Right ventricle myocardium superior (tissue), 1 donor: ENCODE data around the gene GAL3ST2. TPM values are rescaled to one million over a fixed set of nuclear protein-coding genes. Genes with fewer than 3 reads are reported as not detected.
"Not testable (repeated sequence)": the region's sequence is repeated elsewhere in the genome, so short reads cannot be mapped to it uniquely, and the experiment has no call there.

Experiments used
- ATAC-seq: fragments of 200-7000 bp; cut with Tn5 transposase; one replicate; pipeline ENCODE4 v1.9.1; 2020; ENCODE audit warnings: mild to moderate bottlenecking; ENCODE audit not compliant: poor library complexity
- DNase-seq: peaks from one replicate; pipeline ENCODE4 v3.0.0-alpha.2; 2020
- intact Hi-C: fragments of 100-400 bp; cut with DNase I; formaldehyde crosslinking; loops from one replicate; pipeline ENCODE4 v1.11.2; 2022
- total RNA-seq: library from RNA; stranded (reverse); fragmentation: NEBNext Ultra II Directional; extraction: Animal tissue kit (Norgen Biotek cat#: 25700); gene quantifications from one replicate; pipeline ENCODE4 v1.2.1, GENCODE V29; 2021
- donor health status: DM: no; HTN: yes; CAD: no; lungs with severe emphysema.

Gene GAL3ST2
- total RNA-seq, 1 donor from 2014 or later: not detected

- DNase-seq: peak; percentile 39
- intact Hi-C loops: no loop called here
- ATAC-seq: no peak
These were observed 36.4 kb downstream of the GAL3ST2 start for GRCh38 chr2:241812730-241813643.

GRCh38 chr2:241813644-241814392, 37.2 kb downstream of the GAL3ST2 start:
- intact Hi-C loops: no loop called here
- DNase-seq: peak; percentile 23
- ATAC-seq: no peak

GRCh38 chr2:241814393-241814642, 37.7 kb downstream of the GAL3ST2 start:
- DNase-seq (peak; percentile 28), ATAC-seq (no peak)
- intact Hi-C loops: no loop called here

GRCh38 chr2:241814643-241815476, 38.2 kb downstream of the GAL3ST2 start:
- ATAC-seq (no peak), DNase-seq (no peak)
- intact Hi-C loops: no loop called here

GRCh38 chr2:241815477-241816430, 39.1 kb downstream of the GAL3ST2 start:
- ATAC-seq: no peak
- intact Hi-C loops: no loop called here
- no peak for DNase-seq

GRCh38 chr2:241816431-241817121, 40.0 kb downstream of the GAL3ST2 start:
- DNase-seq (no peak), ATAC-seq (no peak)
- intact Hi-C loops: no loop called here

GRCh38 chr2:241817126-241817820, 40.7 kb downstream of the GAL3ST2 start:
- intact Hi-C loops: no loop called here
- DNase-seq (no peak), ATAC-seq (peak; percentile 16)

- ATAC-seq, intact Hi-C loops, DNase-seq: not testable (repeated sequence)
These were observed 41.2 kb downstream of the GAL3ST2 start for GRCh38 chr2:241817821-241818215.

- ATAC-seq: no peak
- DNase-seq: peak; percentile 27
- intact Hi-C loops: no loop called here
These were observed 41.8 kb downstream of the GAL3ST2 start for GRCh38 chr2:241818229-241818942.

- no peak for ATAC-seq
- peak; percentile 31 for DNase-seq
These were observed 42.3 kb downstream of the GAL3ST2 start for GRCh38 chr2:241818943-241819270.

GRCh38 chr2:241819947-241820624, 43.5 kb downstream of the GAL3ST2 start:
- ATAC-seq, DNase-seq, intact Hi-C loops: not testable (repeated sequence)

More at GRCh38 chr2:241818943-241819270, 42.3 kb downstream of the GAL3ST2 start:
- intact Hi-C loops: no loop called here

GRCh38 chr2:241820625-241821384, 44.2 kb downstream of the GAL3ST2 start:
- intact Hi-C loops: no loop called here
- ATAC-seq (no peak), DNase-seq (peak; percentile 29)

- intact Hi-C loops: no loop called here
- no peak for ATAC-seq
- DNase-seq: no peak
These were observed 45.0 kb downstream of the GAL3ST2 start for GRCh38 chr2:241821460-241822263.

- peak; percentile 17 for DNase-seq
- intact Hi-C loops: no loop called here
- no peak for ATAC-seq
These were observed 45.6 kb downstream of the GAL3ST2 start for GRCh38 chr2:241822264-241822623.
